HG02970 (cell line): ENCODE measurements around the gene RAD9A.

ENCODE experiments used
- ATAC-seq: cut with Tn5 transposase; IDR thresholded peaks from one replicate; pipeline ENCODE4 v1.9.1; 2021; ENCODE audit warnings: mild to moderate bottlenecking, moderate library complexity, moderate number of reproducible peaks; ENCODE audit not compliant: unreplicated experiment, low FRiP score

Gene RAD9A

GRCh38 chr11:67406969-67407687, 15.3 kb downstream of the RAD9A start:
- ATAC-seq = no peak

GRCh38 chr11:67407688-67408163, 15.9 kb downstream of the RAD9A start:
- ATAC-seq = no peak

- no peak for ATAC-seq
Observed at GRCh38 chr11:67408437-67409200, 16.8 kb downstream of the RAD9A start.

- ATAC-seq = no peak
Observed at GRCh38 chr11:67409261-67409666, 17.5 kb downstream of the RAD9A start.

GRCh38 chr11:67409781-67410368, 18.1 kb downstream of the RAD9A start:
- ATAC-seq = no peak

- no peak for ATAC-seq
Observed at GRCh38 chr11:67410369-67410831, 18.6 kb downstream of the RAD9A start.

- ATAC-seq = no peak
Observed at GRCh38 chr11:67410984-67411784, 19.4 kb downstream of the RAD9A start.

- no peak for ATAC-seq
Observed at GRCh38 chr11:67411785-67412152, 20.0 kb downstream of the RAD9A start.

- ATAC-seq = no peak
Observed at GRCh38 chr11:67412495-67413179, 20.9 kb downstream of the RAD9A start.

GRCh38 chr11:67413266-67413849, 21.6 kb downstream of the RAD9A start:
- no peak for ATAC-seq

- ATAC-seq = no peak
Observed at GRCh38 chr11:67415501-67416304, 23.9 kb downstream of the RAD9A start, which contains the start of gene CARNS1. CARNS1 (plus strand) TSS chr11:67415678; CDS start chr11:67416200, 522 bp downstream.

GRCh38 chr11:67416416-67417335, 24.9 kb downstream of the RAD9A start:
- no peak for ATAC-seq

- no peak for ATAC-seq
Observed at GRCh38 chr11:67417425-67417824, 25.6 kb downstream of the RAD9A start.

GRCh38 chr11:67418476-67419281, 26.9 kb downstream of the RAD9A start:
- no peak for ATAC-seq

- ATAC-seq = no peak
Observed at GRCh38 chr11:67419325-67420049, 27.7 kb downstream of the RAD9A start.

- ATAC-seq = no peak
Observed at GRCh38 chr11:67420147-67420645, 28.4 kb downstream of the RAD9A start.
